Daoy (cell line): ENCODE measurements around the gene DDX31. TPM values are rescaled to one million over a fixed set of nuclear protein-coding genes. Genes with fewer than 3 reads are reported as not detected.

Experiments used
- DNase-seq: peaks from one replicate; pipeline ENCODE4 v3.0.0-alpha.2; 2015; ENCODE audit warnings: low read depth
- total RNA-seq: library from RNA; depleted of rRNA; stranded (reverse); fragments of >200 nt; shearing (Covaris generic); gene quantifications from 2 replicates; pipeline ENCODE4 v1.2.3, GENCODE V29; 2014

DDX31 gene
- total RNA-seq, 1 experiment from 2014 or later: 32.6 TPM

- DNase-seq: no peak
Measured at GRCh38 chr9:132673355-132673754, 3.6 kb upstream of the DDX31 start.

GRCh38 chr9:132672413-132672690, 2.6 kb upstream of the DDX31 start:
- DNase-seq: no peak

- DNase-seq: no peak
Measured at GRCh38 chr9:132671620-132672412, 2.0 kb upstream of the DDX31 start.

- peak; percentile 45 for DNase-seq
Measured at GRCh38 chr9:132670457-132671391, 941 bp upstream of the DDX31 start, which contains the start of gene GTF3C4. TSS of gene GTF3C4 (plus strand) at chr9:132670464. CDS start at chr9:132670599, 135 bp downstream.

- peak; percentile 88 for DNase-seq
Measured at GRCh38 chr9:132669319-132669697, 475 bp downstream of the DDX31 start.

- DNase-seq: no peak
Measured at GRCh38 chr9:132663851-132664250, 5.9 kb downstream of the DDX31 start.

GRCh38 chr9:132663117-132663516, 6.7 kb downstream of the DDX31 start:
- no peak for DNase-seq

GRCh38 chr9:132662152-132662945, 7.4 kb downstream of the DDX31 start:
- no peak for DNase-seq

GRCh38 chr9:132656299-132656698, 13.5 kb downstream of the DDX31 start:
- no peak for DNase-seq

- peak; percentile 79 for DNase-seq
Measured at GRCh38 chr9:132651259-132651658, 18.5 kb downstream of the DDX31 start.

- no peak for DNase-seq
Measured at GRCh38 chr9:132648685-132649084, 21.1 kb downstream of the DDX31 start.

- DNase-seq: no peak
Measured at GRCh38 chr9:132648283-132648682, 21.5 kb downstream of the DDX31 start.

- peak; percentile 36 for DNase-seq
Measured at GRCh38 chr9:132647806-132648205, 22.0 kb downstream of the DDX31 start.

- peak; percentile 98 for DNase-seq
Measured at GRCh38 chr9:132647355-132647754, 22.4 kb downstream of the DDX31 start.

- no peak for DNase-seq
Measured at GRCh38 chr9:132646726-132647125, 23.1 kb downstream of the DDX31 start.

- no peak for DNase-seq
Measured at GRCh38 chr9:132645711-132646110, 24.1 kb downstream of the DDX31 start.

- no peak for DNase-seq
Measured at GRCh38 chr9:132645306-132645705, 24.5 kb downstream of the DDX31 start.

- DNase-seq: peak; percentile 17
Measured at GRCh38 chr9:132644251-132644650, 25.5 kb downstream of the DDX31 start.

- no peak for DNase-seq
Measured at GRCh38 chr9:132641216-132641615, 28.6 kb downstream of the DDX31 start.

GRCh38 chr9:132639322-132639721, 30.5 kb downstream of the DDX31 start:
- DNase-seq: no peak

- peak; percentile 17 for DNase-seq
Measured at GRCh38 chr9:132638240-132638639, 31.5 kb downstream of the DDX31 start.

GRCh38 chr9:132637801-132638200, 32.0 kb downstream of the DDX31 start:
- DNase-seq: no peak
